Right lobe of liver (tissue), 6 donors: ENCODE measurements around the gene NFIB. TPM values are rescaled to one million over a fixed set of nuclear protein-coding genes. Genes with fewer than 3 reads are reported as not detected.

Experiments
- ATAC-seq, 4 donors: fragments of 200-7000 bp; cut with Tn5 transposase; one replicate each; pipeline ENCODE4 v1.9.1; 2020; ENCODE audit warnings: mild to moderate bottlenecking in 4 of 4, moderate library complexity in 4 of 4
- DNase-seq, 3 donors: peaks; one replicate each; pipeline ENCODE4 v3.0.0-alpha.2; 2020
- H3K27ac ChIP-seq, 3 donors: fragments of 200-600 bp; one replicate each; pipeline ENCODE4 v1.8.0; 2022
- H3K27me3 ChIP-seq, 2 donors: fragments of 200-600 bp; one replicate each; pipeline ENCODE4 v1.8.0; 2022
- H3K36me3 ChIP-seq, 4 donors: fragments of 200-600 bp; sonication (generic) in 1 of 4; one replicate each; pipeline versions ENCODE4 v1.5.1 to v1.8.0; 2017 to 2022; ENCODE audit warnings: control low read depth in 1 of 4
- H3K4me1 ChIP-seq, 4 donors: fragments of 200-600 bp; sonication (generic) in 1 of 4; one replicate each; pipeline versions ENCODE4 v1.5.1 to v1.8.0; 2017 to 2022; ENCODE audit warnings: control low read depth in 1 of 4
- H3K4me3 ChIP-seq, 3 donors: fragments of 200-600 bp; one replicate each; pipeline ENCODE4 v1.8.0; 2022
- H3K9me3 ChIP-seq, 4 donors: fragments of 200-600 bp; sonication (generic) in 1 of 4; one replicate each; pipeline versions ENCODE4 v1.5.1 to v1.8.0; 2017 to 2022; ENCODE audit warnings: control low read depth in 1 of 4
- CTCF ChIP-seq, 4 donors: fragments of 200-600 bp in 3 of 4; fragments of 450-650 bp in 1 of 4; IDR thresholded peaks; one replicate each; pipeline versions ENCODE4 v1.5.1 to v1.8.0; 2016 to 2022; ENCODE audit warnings: antibody characterized with exemption in 4 of 4, mild to moderate bottlenecking in 2 of 4
- POLR2A ChIP-seq: fragments of 450-650 bp; IDR thresholded peaks from one replicate; pipeline ENCODE4 v1.6.1; 2017; ENCODE audit warnings: antibody characterized with exemption, mild to moderate bottlenecking
- WGBS: methylation state at CpG from one replicate; pipeline ENCODE4 v1.1.6; 2018; ENCODE audit warnings: low coverage, low lambda C conversion rate; ENCODE audit not compliant: insufficient coverage; ENCODE audit errors: missing lambda C conversion rate; 5-methylcytosine and 5-hydroxymethylcytosine counted together
- intact Hi-C, 2 donors: fragments of 100-400 bp; cut with DNase I; formaldehyde crosslinking; loops; one replicate each; pipeline versions ENCODE4 v1.11.2 to v1.14.1; 2022
- total RNA-seq, 6 experiments: library from RNA; depleted of rRNA in 2 of 6; stranded (reverse); fragments of >200 nt in 2 of 6; fragmentation: NEBNext Ultra II Directional in 3 of 6; extraction: Animal tissue kit (Norgen Biotek cat#: 25700) in 3 of 6; gene quantifications; one replicate each; pipeline versions ENCODE4 v1.1.0 to v1.2.4, GENCODE V29; 2016 to 2023
- donor health status: DM: no; HTN: yes; CAD: no.
- donor health status: DM: no; HTN: no; CAD: no.
- donor health status: DM: no; HTN: no; CAD: no.
- donor health status: DM: no; HTN: yes; CAD: no.
- donor health status: DM: no; HTN: yes; CAD: no.

Gene NFIB
- total RNA-seq, 6 experiments from 2014 or later, result 23.0 to 45.3 (median 39.6) TPM

- WGBS, result 98% methylated on average over 4 of the region's 4 CpGs
- H3K4me3 ChIP-seq, result no peak overlapping the region
- intact Hi-C loops, result no loop called here
- ATAC-seq (no peak), DNase-seq (no peak)
- no peak overlapping the region for H3K27ac ChIP-seq
- no peaks in the 10 kb centered on the region for H3K9me3 ChIP-seq
- peaks cover 0 to 37% (median 3%) of the 10 kb centered on the region in 4 donors for H3K4me1 ChIP-seq
- no peaks in the 10 kb centered on the region for H3K36me3 ChIP-seq
- no peak for TF ChIP-seq CTCF (IDR thresholded peaks at IDR 0.05)
- no peak for TF ChIP-seq POLR2A
- no peaks in the 10 kb centered on the region for H3K27me3 ChIP-seq
Measured at GRCh38 chr9:14260101-14260500, 53.8 kb downstream of the NFIB start.

GRCh38 chr9:14258660-14259239, 55.2 kb downstream of the NFIB start:
- Histone ChIP-seq H3K4me3 (no peak overlapping the region), H3K36me3 (no peaks in the 10 kb centered on the region), H3K9me3 (no peaks in the 10 kb centered on the region), H3K4me1 (peaks cover 0 to 28% (median 3%) of the 10 kb centered on the region in 4 donors), H3K27ac (no peak overlapping the region), H3K27me3 (no peaks in the 10 kb centered on the region)
- intact Hi-C loops, result no loop called here
- TF ChIP-seq POLR2A (no peak), CTCF (IDR thresholded peaks at IDR 0.05) (no peak)
- DNase-seq (no peak), ATAC-seq (no peak)
- 67% methylated on average over 4 of the region's 4 CpGs for WGBS

GRCh38 chr9:14258156-14258555, 55.8 kb downstream of the NFIB start:
- TF ChIP-seq CTCF (IDR thresholded peaks at IDR 0.05), result no peak
- ATAC-seq (no peak), DNase-seq (no peak)
- H3K36me3 ChIP-seq, result no peaks in the 10 kb centered on the region
- no peaks in the 10 kb centered on the region for H3K27me3 ChIP-seq
- peaks cover 0 to 23% (median 5%) of the 10 kb centered on the region in 4 donors for H3K4me1 ChIP-seq
- intact Hi-C loops, result no loop called here
- no peaks in the 10 kb centered on the region for H3K9me3 ChIP-seq
- no peak overlapping the region for H3K4me3 ChIP-seq
- no peak overlapping the region for H3K27ac ChIP-seq

GRCh38 chr9:14256588-14256987, 57.4 kb downstream of the NFIB start:
- H3K4me3 ChIP-seq, result no peak overlapping the region
- peaks cover 0 to 20% (median 8%) of the 10 kb centered on the region in 4 donors for H3K4me1 ChIP-seq
- peak overlapping the region in 1 of 3 donors; percentile 3 for H3K27ac ChIP-seq
- WGBS, result 40% methylated on average over 1 of the region's 1 CpG
- ATAC-seq (peak; percentile 47 to 81 (median 60)), DNase-seq (no peak)
- H3K36me3 ChIP-seq, result no peaks in the 10 kb centered on the region
- TF ChIP-seq CTCF (IDR thresholded peaks at IDR 0.05) (no peak), POLR2A (no peak)
- H3K9me3 ChIP-seq, result no peaks in the 10 kb centered on the region
- intact Hi-C loops, result no loop called here
- no peaks in the 10 kb centered on the region for H3K27me3 ChIP-seq
